ENCODE data around the gene ULK3.

DNA sequence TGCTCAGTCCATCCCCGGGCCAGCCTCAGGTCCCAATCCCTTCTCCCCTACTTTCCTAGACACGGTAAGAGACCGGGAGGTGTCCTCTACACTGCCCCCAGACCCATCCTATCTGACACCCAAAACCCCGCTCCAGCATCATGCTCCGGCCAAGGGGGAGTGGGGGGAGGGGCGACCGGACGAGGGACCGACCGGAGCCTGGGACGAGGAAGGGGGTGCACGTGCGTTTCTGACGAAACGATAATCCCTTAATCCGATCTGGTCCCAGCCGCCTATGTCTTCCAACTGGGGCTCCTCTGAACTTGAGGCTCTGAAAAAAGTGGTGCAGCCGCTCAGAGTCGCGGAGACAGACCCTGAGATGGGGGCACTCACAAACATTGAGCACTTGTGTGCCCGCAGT lies 16.0 kb downstream of the ULK3 start:
- TF ChIP-seq YY1 (IDR thresholded peaks at IDR 0.05; ENCODE audit: extremely low read depth, insufficient replicate concordance, low read depth, low read length) (no peak), TCF7L2 (IDR thresholded peaks at IDR 0.05; ENCODE audit: borderline replicate concordance, extremely low read depth, insufficient read depth, insufficient read length) (no peak)
- TF ChIP-seq, protein P1, sequence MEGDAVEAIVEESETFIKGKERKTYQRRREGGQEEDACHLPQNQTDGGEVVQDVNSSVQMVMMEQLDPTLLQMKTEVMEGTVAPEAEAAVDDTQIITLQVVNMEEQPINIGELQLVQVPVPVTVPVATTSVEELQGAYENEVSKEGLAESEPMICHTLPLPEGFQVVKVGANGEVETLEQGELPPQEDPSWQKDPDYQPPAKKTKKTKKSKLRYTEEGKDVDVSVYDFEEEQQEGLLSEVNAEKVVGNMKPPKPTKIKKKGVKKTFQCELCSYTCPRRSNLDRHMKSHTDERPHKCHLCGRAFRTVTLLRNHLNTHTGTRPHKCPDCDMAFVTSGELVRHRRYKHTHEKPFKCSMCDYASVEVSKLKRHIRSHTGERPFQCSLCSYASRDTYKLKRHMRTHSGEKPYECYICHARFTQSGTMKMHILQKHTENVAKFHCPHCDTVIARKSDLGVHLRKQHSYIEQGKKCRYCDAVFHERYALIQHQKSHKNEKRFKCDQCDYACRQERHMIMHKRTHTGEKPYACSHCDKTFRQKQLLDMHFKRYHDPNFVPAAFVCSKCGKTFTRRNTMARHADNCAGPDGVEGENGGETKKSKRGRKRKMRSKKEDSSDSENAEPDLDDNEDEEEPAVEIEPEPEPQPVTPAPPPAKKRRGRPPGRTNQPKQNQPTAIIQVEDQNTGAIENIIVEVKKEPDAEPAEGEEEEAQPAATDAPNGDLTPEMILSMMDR (IDR thresholded peaks at IDR 0.05 in 2 of 3, conservative IDR thresholded peaks at IDR 0.05 in 1 of 3; ENCODE audit: borderline replicate concordance in 1 of 3, insufficient read depth in 1 of 3, low read depth in 2 of 3, low read length in 2 of 3), result no peak
